HG02763 (cell line): ENCODE data around the gene MEIOSIN.
"Not testable (repeated sequence)": the region's sequence is repeated elsewhere in the genome, so short reads cannot be mapped to it uniquely, and the experiment has no call there.

Experiments
- ATAC-seq: cut with Tn5 transposase; IDR thresholded peaks from one replicate; pipeline ENCODE4 v1.9.1; 2021; ENCODE audit warnings: mild to moderate bottlenecking, moderate library complexity; ENCODE audit not compliant: unreplicated experiment

The MEIOSIN gene

DNA sequence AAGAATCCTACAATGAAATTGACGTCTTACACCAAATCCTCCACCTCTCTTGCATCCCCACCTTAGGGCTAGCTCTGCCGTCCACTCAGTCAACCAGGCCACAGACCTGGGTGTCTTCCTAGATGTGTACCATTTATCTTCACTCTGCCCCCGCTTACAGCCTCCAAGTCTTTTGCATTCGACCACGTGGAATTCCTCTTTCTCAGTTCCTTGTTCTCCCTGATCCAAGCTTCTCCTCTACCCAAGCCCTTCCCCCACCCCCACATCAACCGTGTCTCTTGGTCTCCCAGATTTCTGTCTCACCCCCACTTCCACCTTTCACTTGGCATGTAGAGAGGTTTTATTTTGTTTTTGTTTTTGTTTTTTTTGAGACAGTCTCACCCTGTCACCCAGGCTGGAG is 60.6 kb downstream of the MEIOSIN start:
- ATAC-seq: no peak

DNA sequence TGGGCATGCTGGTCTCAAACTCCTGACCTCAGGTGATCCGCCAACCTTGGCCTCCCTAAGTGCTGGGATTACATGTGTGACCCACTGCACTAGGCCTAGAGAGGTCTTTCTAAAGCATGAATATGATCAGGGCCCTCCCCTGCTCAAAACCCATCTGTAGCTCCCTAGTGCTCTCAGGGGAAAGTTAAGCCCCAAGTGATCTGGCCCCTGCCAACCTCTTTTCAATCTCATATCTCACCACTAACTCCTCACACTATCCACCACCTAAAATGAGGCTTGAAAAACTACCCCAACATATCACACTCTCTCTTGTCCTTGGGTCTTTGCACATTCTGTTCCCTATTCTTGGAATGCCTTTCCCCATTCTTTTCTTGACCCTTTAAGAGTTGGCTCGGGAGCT is 61.4 kb downstream of the MEIOSIN start:
- ATAC-seq: no peak

DNA sequence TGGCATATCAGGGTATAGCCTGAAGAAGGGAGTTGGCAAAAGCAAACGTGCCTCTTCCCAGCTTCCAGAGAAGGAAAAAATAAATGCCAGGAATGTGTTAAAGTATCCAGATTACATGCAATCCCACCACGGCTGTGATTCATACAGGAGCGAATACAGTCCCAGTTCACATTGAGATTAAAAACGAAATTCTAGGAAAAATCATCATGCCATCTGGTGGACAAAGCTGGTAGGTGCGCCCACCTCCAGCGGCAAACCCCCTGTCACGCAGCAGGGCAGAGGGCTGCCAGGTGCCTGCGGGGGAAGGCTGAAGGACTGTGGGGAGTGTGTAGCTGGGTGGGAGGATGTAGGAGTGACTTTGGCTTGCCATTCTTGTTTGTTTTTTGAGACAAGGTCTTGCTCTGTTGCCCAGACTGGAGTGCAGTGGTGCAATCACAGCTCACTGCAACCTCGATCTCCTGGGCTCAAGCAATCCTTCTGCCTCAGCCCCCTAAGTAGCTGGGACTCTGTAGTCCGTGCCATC is 65.8 kb downstream of the MEIOSIN start:
- no peak for ATAC-seq

DNA sequence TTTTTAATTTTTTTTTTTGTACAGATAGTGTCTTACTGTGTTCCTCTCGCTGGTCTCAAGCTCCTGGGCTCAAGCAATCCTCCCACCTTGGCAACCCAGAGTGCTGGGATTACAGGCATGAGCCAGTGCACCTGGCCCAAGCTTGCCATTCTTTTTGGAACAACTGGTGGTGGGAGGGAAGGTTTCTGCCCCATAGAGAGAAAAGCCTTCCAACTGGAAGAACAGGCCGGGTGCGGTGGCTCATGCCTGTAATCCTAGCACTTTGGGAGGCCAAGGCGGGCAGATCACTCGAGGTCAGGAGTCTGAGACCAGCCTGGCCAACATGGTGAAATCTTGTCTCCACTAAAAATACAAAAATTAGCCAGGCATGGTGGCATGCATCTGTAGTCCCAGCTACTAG is 66.3 kb downstream of the MEIOSIN start:
- not testable (repeated sequence) for ATAC-seq

DNA sequence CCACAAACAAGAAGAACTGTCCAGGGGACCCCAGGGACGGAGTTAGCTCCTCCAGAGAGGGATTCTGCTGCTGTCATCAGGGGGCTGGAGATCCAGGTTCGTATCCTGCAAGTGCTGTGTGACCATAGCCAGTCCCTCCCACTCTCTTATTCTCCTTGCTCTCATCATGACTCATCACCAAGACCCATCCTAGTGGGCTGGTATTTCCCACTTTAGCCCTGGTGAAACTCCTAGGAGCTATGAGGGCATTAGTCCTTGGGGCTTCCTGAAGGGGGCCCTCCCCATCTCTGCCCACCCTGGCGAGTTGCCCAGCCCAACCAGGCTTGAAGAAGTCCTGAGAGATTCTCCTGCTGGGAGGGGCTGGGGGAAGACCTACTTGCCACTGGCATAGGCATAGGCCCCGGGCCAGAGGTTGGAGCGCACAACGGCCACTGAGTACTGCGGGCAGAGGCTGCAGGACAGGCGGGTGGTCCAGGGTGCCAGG is 66.9 kb downstream of the MEIOSIN start:
- no peak for ATAC-seq

DNA sequence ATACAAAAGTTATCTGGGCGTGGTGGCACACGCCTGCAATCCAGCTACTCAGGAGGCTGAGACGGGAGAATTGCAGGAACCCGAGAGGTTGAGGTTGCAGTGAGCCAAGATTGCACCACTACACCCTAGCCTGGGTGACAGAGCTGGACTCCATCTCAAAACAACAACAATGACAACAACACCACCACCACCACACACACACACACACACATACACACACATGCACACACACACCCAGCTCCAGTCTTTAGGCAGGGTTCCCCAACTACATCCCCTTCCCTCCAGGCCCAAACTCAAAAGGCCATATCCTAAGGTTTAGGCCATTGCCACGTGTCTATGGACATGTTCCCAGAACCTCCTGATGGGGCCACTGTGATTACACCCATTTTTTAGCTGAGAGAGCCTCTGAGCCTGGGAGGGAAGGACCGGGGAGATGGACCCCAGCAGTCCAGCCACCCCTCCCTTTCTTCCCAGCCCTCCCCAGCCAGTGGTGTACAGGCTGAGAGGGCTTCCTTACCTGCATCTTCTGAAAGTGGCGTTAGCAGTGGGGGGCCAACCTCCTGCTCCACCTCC is 68.5 kb downstream of the MEIOSIN start:
- no peak for ATAC-seq

DNA sequence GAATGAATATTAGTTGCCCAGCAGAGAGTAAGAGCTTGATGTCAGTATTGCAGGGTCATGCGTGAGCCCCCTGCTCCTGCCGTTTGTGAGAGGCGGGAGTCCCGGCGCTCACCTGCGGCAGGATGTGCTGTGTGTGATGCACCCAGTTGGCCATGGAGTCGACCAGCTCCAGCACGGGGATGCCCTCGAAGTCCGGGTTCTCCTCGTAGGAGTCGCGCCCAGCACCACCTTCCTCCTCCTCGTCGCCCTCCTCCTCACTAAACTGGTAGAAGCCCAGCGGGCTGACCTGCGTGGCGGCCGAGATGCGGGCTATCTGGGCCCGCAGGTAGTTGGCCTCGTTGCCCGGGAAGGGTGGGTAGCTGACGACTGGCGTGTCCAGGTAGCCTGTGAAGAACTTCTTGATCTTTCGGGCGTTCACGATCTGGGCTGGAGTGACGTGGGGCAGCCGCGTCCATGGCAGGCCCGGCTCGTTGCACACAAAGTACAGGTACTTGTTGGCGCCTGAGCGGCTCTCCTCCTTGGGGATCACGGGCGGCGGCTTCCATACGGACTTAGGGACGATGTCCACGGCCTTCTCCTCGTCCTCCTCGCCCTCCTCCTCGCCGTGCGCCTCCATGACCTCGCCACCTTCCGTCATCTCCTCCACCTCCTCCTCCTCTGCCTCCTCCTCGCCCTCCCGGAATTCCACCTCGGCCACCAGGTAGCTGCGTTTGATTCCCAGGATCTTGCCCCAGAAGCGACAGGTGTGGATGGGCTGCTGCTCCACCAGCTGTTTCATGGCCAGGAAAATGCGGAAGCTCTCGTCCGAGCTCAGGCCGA is 71.1 kb downstream of the MEIOSIN start:
- ATAC-seq: no peak

DNA sequence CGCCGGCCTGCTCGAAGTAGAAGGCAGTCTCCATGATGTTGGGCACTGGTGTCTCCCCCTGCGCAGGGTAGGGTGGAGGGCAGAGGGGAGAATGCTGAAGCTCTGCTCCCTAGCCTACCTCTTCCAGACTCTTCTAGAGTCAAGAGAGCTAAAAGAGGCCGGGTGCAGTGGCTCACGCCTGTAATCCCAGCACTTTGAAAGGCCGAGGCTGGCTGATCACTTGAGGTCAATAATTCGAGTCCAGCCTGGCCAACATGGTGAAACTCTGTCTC is 71.7 kb downstream of the MEIOSIN start:
- ATAC-seq: no peak

DNA sequence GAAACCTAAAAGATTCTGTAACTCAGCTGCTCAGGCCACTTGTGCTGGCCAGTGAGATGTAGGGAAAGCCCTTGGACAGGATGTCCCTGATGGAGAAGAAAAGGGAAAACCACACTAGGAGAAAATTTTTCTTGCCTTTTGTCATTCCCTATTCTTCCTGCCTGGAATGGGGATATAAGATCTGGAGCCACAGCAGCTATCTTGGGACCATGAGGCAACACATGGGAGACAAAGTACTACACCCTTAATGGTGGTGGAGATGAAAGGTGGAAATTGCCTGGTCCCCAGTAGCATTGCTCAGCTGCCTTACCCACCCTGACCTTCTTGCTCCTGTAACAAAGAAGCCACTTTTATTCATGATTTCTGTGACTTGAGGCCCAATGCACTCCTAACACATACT is 72.5 kb downstream of the MEIOSIN start:
- ATAC-seq: no peak

DNA sequence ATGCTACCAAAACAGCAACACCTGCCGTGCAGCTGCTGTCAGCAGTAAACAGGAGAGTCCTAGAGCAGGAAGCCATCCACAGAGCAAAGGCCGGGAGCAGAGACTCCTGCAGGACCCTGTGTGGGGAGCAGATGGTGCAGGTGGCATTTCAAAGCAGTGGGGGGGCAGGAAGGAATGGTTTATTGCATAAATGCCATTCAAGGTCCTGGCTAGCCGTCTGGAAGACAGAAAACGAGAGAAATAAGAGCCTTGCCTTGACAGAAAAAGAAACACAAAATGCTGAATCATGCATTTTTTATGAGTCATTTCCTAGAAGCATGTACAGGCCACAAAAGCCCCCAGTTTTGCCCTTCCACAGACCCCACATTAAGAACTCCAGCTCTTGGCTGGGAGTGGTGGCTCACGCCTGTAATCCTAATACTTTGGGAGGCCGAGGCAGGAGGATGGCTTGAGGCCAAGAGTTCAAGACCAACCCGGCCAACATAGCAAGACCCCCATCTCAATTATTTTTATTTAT is 76.5 kb downstream of the MEIOSIN start:
- ATAC-seq: no peak

DNA sequence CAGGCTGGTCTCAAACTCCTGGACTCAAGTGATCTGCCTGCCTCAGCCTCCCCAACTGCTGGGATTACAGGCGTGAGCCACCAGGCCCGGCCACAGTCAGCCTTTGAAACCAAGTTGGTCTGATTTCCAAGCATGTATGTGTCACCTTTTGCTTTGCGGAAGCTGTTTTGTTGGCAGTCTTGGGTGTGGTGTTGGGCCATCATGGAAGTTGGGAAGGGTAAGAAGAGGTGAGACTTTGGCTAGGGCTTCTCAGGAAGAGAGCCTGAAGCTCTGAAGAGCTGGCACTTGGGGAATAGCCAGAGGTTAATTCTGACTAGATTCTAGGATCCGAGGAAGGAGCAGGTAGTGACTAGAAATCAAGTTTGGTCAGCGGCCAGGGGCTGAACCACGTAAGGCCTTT is 79.1 kb downstream of the MEIOSIN start:
- ATAC-seq: no peak
